Keratinocyte (primary cell): ENCODE data around the gene KRT3. TPM values are rescaled to one million over a fixed set of nuclear protein-coding genes. Genes with fewer than 3 reads are reported as not detected.

Experiments used
- DNase-seq: peaks from one replicate; pipeline ENCODE4 v3.0.0-alpha.2; 2011; ENCODE audit warnings: low read depth, missing footprints, low spot score
- FAIRE-seq: peaks from 2 replicates; lab custom pipeline; 2011; peaks lifted over from hg19 to GRCh38; lab: Jason Lieb, UNC
- H2AFZ ChIP-seq: 2 replicates; pipeline ENCODE4 v1.6.0; 2012; ENCODE audit warnings: low read length, control low read depth, inconsistent platforms; ENCODE audit not compliant: control insufficient read depth
- H3K27ac ChIP-seq: 2 replicates; pipeline ENCODE4 v1.5.1; 2011; ENCODE audit warnings: low read length; ENCODE audit not compliant: control insufficient read depth, insufficient read depth
- H3K27me3 ChIP-seq: 3 replicates; pipeline ENCODE4 v1.6.0; 2011; ENCODE audit warnings: low read length; ENCODE audit not compliant: control insufficient read depth, insufficient read depth; ENCODE audit errors: extremely low read depth
- H3K36me3 ChIP-seq, 2 experiments: 2 replicates in 1 of 2; 3 replicates in 1 of 2; pipeline ENCODE4 v1.5.1; 2011; ENCODE audit warnings: low read length in 2 of 2, mild to moderate bottlenecking in 1 of 2; ENCODE audit not compliant: control insufficient read depth in 2 of 2, insufficient read depth in 2 of 2; ENCODE audit errors: extremely low read depth in 1 of 2
- H3K4me1 ChIP-seq: 3 replicates; pipeline ENCODE4 v1.5.1; 2011; ENCODE audit warnings: low read length; ENCODE audit not compliant: control insufficient read depth, insufficient read depth; ENCODE audit errors: extremely low read depth
- H3K4me2 ChIP-seq: 3 replicates; pipeline ENCODE4 v1.6.0; 2011; ENCODE audit warnings: low read depth, low read length; ENCODE audit not compliant: control insufficient read depth, insufficient read depth; ENCODE audit errors: extremely low read depth
- H3K4me3 ChIP-seq, 3 experiments: fragments of 200-600 bp in 1 of 3; sonication (generic) in 1 of 3; 2 replicates in 2 of 3; 3 replicates in 1 of 3; pipeline ENCODE4 v1.5.1; 2011 to 2016; ENCODE audit warnings: low read length in 3 of 3, mild to moderate bottlenecking in 3 of 3, control low read depth in 2 of 3, inconsistent platforms in 1 of 3, low read depth in 1 of 3, mixed read lengths in 1 of 3, mixed run types in 1 of 3, moderate library complexity in 1 of 3; ENCODE audit not compliant: control insufficient read depth in 2 of 3, insufficient read depth in 2 of 3; ENCODE audit errors: extremely low read depth in 1 of 3
- H3K79me2 ChIP-seq: 2 replicates; pipeline ENCODE4 v1.6.0; 2012; ENCODE audit warnings: low read length; ENCODE audit not compliant: control insufficient read depth, insufficient read depth
- H3K9ac ChIP-seq: 3 replicates; pipeline ENCODE4 v1.6.0; 2011; ENCODE audit warnings: low read length; ENCODE audit not compliant: control insufficient read depth, insufficient read depth; ENCODE audit errors: extremely low read depth
- H3K9me1 ChIP-seq: 3 replicates; pipeline ENCODE4 v1.6.0; 2011; ENCODE audit warnings: low read length; ENCODE audit not compliant: control insufficient read depth, insufficient read depth; ENCODE audit errors: extremely low read depth
- H3K9me3 ChIP-seq: 2 replicates; pipeline ENCODE4 v1.5.1; 2012; ENCODE audit warnings: low read depth, low read length; ENCODE audit not compliant: control insufficient read depth
- H4K20me1 ChIP-seq: 3 replicates; pipeline ENCODE4 v1.6.0; 2011; ENCODE audit warnings: low read length; ENCODE audit not compliant: control insufficient read depth, insufficient read depth; ENCODE audit errors: extremely low read depth
- EZH2 ChIP-seq: IDR thresholded peaks from one replicate; pipeline ENCODE4 v1.6.1; 2012; ENCODE audit warnings: inconsistent platforms, mild to moderate bottlenecking, low read length, moderate library complexity
- dilution Hi-C: fragments of 300-500 bp; cut with MboI; formaldehyde crosslinking; loops from one replicate; pipeline ENCODE4 v1.7.0; 2020; ENCODE audit warnings: low sequenced_read_pairs; ENCODE audit not compliant: extremely low pct_ligation_motif_present
- polyA plus RNA-seq, 5 experiments: library from polyadenylated mRNA; depleted of rRNA in 3 of 5; stranded (reverse) in 3 of 5; stranded (forward) in 1 of 5; unstranded in 1 of 5; fragments of >200 nt; gene quantifications; 1 replicate in 1 of 5; 2 replicates in 3 of 5; 3 replicates in 1 of 5; pipeline versions ENCODE4 v1.2.1 to v1.2.3, GENCODE V29; 2011 to 2012; ENCODE audit warnings: missing spikeins in 2 of 5, low read depth in 1 of 5, low replicate concordance in 1 of 5
- TF ChIP-seq, protein P1 (sequence below), 3 experiments: IDR thresholded peaks in 1 of 3; conservative IDR thresholded peaks in 1 of 3; optimal IDR thresholded peaks in 1 of 3; 2 replicates in 2 of 3; 3 replicates in 1 of 3; pipeline versions ENCODE3 to v1.5.1; 2011; ENCODE audit warnings: low read length in 3 of 3, mild to moderate bottlenecking in 3 of 3, moderate library complexity in 2 of 3, control low read depth in 1 of 3, inconsistent platforms in 1 of 3; ENCODE audit not compliant: insufficient read depth in 2 of 3; ENCODE audit errors: extremely low read depth in 1 of 3

The KRT3 gene
- polyA plus RNA-seq, 1 donor (not counting 4 experiments of a cell fraction or from before 2014, with no cell fraction given) = 0.29 TPM

DNA sequence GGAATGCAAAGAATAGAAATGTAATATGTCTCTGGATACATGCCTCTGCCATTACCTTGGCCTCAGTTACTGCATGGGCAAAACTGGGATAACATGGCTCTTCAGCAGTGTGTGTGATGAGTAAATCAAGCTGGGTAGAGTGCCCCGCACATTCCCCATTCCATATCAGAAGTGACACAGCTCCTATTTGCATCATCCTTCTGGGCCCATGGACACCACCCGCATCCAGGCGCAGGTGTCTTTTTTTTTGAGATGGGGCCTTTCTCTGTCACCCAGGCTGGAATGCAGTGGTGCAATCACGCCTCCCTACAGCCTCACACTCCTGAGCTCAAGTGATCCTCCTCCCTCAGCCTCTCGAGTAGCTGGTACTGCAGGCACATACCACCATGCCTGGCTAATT lies 50.4 kb downstream of the KRT3 start:
- Histone ChIP-seq H3K4me1 (no peaks in the 10 kb centered on the region), H3K36me3 (no peaks in the 10 kb centered on the region), H4K20me1 (no peaks in the 10 kb centered on the region), H3K27me3 (peaks cover 5% of the 10 kb centered on the region), H2AFZ (no peak overlapping the region), H3K9me1 (peaks cover 3% of the 10 kb centered on the region), H3K9me3 (no peaks in the 10 kb centered on the region), H3K4me3 (no peak overlapping the region), H3K4me2 (no peak overlapping the region), H3K9ac (no peak overlapping the region), H3K79me2 (no peaks in the 10 kb centered on the region), H3K27ac (no peak overlapping the region)
- DNase-seq (no peak), FAIRE-seq (no peak)
- dilution Hi-C loops = no loop called here
- TF ChIP-seq EZH2 = no peak
- TF ChIP-seq, protein P1, sequence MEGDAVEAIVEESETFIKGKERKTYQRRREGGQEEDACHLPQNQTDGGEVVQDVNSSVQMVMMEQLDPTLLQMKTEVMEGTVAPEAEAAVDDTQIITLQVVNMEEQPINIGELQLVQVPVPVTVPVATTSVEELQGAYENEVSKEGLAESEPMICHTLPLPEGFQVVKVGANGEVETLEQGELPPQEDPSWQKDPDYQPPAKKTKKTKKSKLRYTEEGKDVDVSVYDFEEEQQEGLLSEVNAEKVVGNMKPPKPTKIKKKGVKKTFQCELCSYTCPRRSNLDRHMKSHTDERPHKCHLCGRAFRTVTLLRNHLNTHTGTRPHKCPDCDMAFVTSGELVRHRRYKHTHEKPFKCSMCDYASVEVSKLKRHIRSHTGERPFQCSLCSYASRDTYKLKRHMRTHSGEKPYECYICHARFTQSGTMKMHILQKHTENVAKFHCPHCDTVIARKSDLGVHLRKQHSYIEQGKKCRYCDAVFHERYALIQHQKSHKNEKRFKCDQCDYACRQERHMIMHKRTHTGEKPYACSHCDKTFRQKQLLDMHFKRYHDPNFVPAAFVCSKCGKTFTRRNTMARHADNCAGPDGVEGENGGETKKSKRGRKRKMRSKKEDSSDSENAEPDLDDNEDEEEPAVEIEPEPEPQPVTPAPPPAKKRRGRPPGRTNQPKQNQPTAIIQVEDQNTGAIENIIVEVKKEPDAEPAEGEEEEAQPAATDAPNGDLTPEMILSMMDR (optimal IDR thresholded peaks at IDR 0.05 in 1 of 3, IDR thresholded peaks at IDR 0.05 in 1 of 3, conservative IDR thresholded peaks at IDR 0.05 in 1 of 3; ENCODE audit: extremely low read depth in 1 of 3, insufficient read depth in 2 of 3, low read length in 3 of 3) = no peak

DNA sequence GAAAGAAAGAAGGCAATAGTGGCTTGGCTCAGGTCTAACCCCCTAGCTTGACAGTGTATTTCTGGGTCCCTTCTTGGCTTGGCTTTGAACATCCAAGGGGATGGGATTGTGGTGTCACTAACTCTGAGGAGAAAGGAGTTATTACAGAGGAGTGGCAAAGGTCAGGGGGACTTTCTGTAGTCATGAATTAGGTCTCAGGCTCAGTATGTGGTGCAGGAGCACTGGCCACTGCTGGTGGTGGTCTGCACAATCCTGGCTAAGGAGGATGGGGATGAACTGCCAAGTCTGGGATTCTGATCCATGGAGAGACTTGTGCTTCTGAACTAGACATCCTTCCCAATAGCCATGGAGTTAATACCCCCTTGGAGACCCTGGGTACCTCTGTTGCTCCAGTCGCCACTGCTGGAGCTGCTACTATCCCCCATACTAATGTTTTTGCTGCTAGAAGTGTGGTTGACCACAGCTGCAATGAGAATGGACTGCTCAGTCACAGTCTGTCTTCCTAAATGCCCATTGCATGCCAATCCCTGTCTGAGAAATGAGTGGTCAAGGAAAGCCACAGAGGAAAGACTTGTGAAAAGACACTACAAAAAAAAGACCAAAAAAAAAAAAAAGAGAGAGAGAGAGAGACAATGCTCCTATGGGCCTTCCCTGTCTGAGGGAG lies 51.3 kb downstream of the KRT3 start:
- Histone ChIP-seq H4K20me1 (no peaks in the 10 kb centered on the region), H3K27me3 (peaks cover 5% of the 10 kb centered on the region), H3K9me1 (peaks cover 3% of the 10 kb centered on the region), H3K9ac (no peak overlapping the region), H2AFZ (no peak overlapping the region), H3K36me3 (no peaks in the 10 kb centered on the region), H3K27ac (no peak overlapping the region), H3K4me2 (no peak overlapping the region), H3K4me1 (no peaks in the 10 kb centered on the region), H3K4me3 (no peak overlapping the region), H3K9me3 (no peaks in the 10 kb centered on the region), H3K79me2 (no peaks in the 10 kb centered on the region)
- dilution Hi-C loops = no loop called here
- no peak for FAIRE-seq
- TF ChIP-seq, protein P1 (optimal IDR thresholded peaks at IDR 0.05 in 1 of 3, IDR thresholded peaks at IDR 0.05 in 1 of 3, conservative IDR thresholded peaks at IDR 0.05 in 1 of 3; ENCODE audit: extremely low read depth in 1 of 3, insufficient read depth in 2 of 3, low read length in 3 of 3) = no peak
- no peak for TF ChIP-seq EZH2
- DNase-seq = no peak
